PC-3 (cell line): Measurements from ENCODE around the gene OCA2. TPM values are rescaled to one million over a fixed set of nuclear protein-coding genes. Genes with fewer than 3 reads are reported as not detected.

Experiments used
- ATAC-seq: fragments of 200-7000 bp; cut with Tn5 transposase; 2 replicates; pipeline ENCODE4 v1.9.1; 2020; ENCODE audit warnings: mild to moderate bottlenecking, moderate library complexity
- BruUV-seq: library from RNA; stranded (reverse); fragments of 400-500 nt; replicated peaks from 2 replicates; lab custom pipeline; 2021; lab: Mats Ljungman, UMichigan
- CTCF ChIA-PET: fragments of 300-600 bp; sonication (Branson Sonifier 250); formaldehyde crosslinking; loops from one replicate; lab custom pipeline; 2022; ENCODE audit warnings: antibody characterized with exemption; lab: Charles Lee
- POLR2A ChIA-PET: fragments of 300-600 bp; sonication (Branson Sonifier 250); formaldehyde crosslinking; loops from one replicate; lab custom pipeline; 2022; ENCODE audit warnings: antibody characterized with exemption; ENCODE audit not compliant: unreplicated experiment; lab: Charles Lee
- DNase-seq: peaks from one replicate; pipeline ENCODE4 v3.0.0-alpha.2; 2015
- H2AFZ ChIP-seq: fragments of 300-600 bp; sonication (generic); 2 replicates; pipeline ENCODE4 v1.6.0; 2016; ENCODE audit warnings: antibody characterized with exemption, low read length
- H3F3A ChIP-seq: fragments of 300-600 bp; sonication (generic); one replicate; pipeline ENCODE4 v1.6.0; 2017; ENCODE audit warnings: antibody characterized with exemption, low read length, control low read depth, mild to moderate bottlenecking; ENCODE audit not compliant: unreplicated experiment
- H3K27ac ChIP-seq: fragments of 300-600 bp; sonication (generic); 2 replicates; pipeline ENCODE4 v1.5.1; 2016; ENCODE audit warnings: mild to moderate bottlenecking, low read length
- H3K27me3 ChIP-seq: fragments of 300-600 bp; sonication (generic); 2 replicates; pipeline ENCODE4 v1.6.1; 2016; ENCODE audit warnings: low read length, mixed read lengths
- H3K36me3 ChIP-seq: fragments of 300-600 bp; sonication (generic); 2 replicates; pipeline ENCODE4 v1.6.1; 2016; ENCODE audit warnings: low read depth, mixed run types, low read length, mixed read lengths
- H3K4me1 ChIP-seq: fragments of 300-600 bp; sonication (generic); 2 replicates; pipeline ENCODE4 v1.5.1; 2016; ENCODE audit warnings: low read length; ENCODE audit not compliant: insufficient read depth
- H3K4me2 ChIP-seq: fragments of 300-600 bp; sonication (generic); 2 replicates; pipeline ENCODE4 v1.6.0; 2016; ENCODE audit warnings: low read length
- H3K4me3 ChIP-seq: fragments of 300-600 bp; sonication (generic); 2 replicates; pipeline ENCODE4 v1.5.1; 2016; ENCODE audit warnings: mild to moderate bottlenecking, low read length, mixed read lengths
- H3K79me2 ChIP-seq: fragments of 300-600 bp; sonication (generic); 2 replicates; pipeline ENCODE4 v1.6.1; 2017; ENCODE audit warnings: low read length, mixed read lengths
- H3K9ac ChIP-seq: fragments of 300-600 bp; sonication (generic); 2 replicates; pipeline ENCODE4 v1.6.0; 2016; ENCODE audit warnings: mild to moderate bottlenecking, low read length
- H3K9me2 ChIP-seq: fragments of 300-600 bp; sonication (generic); replicated peaks from 2 replicates; pipeline ENCODE4 v1.6.1; 2016; ENCODE audit warnings: mixed run types, low read length, mixed read lengths
- H3K9me3 ChIP-seq: fragments of 300-600 bp; sonication (generic); 2 replicates; pipeline ENCODE4 v1.6.1; 2016; ENCODE audit warnings: low read length, mixed read lengths
- H4K20me1 ChIP-seq: fragments of 300-600 bp; sonication (generic); 2 replicates; pipeline ENCODE4 v1.6.1; 2016; ENCODE audit warnings: low read length, mixed read lengths
- EZH2 ChIP-seq: fragments of 300-600 bp; sonication (generic); IDR thresholded peaks from one replicate; pipeline ENCODE4 v1.6.1; 2017; ENCODE audit warnings: antibody characterized with exemption, mild to moderate bottlenecking, low read length; ENCODE audit not compliant: unreplicated experiment
- EZH2phosphoT487 ChIP-seq: fragments of 300-600 bp; sonication (generic); IDR thresholded peaks from 2 replicates; pipeline ENCODE4 v1.6.1; 2018; ENCODE audit warnings: mild to moderate bottlenecking, antibody characterized with exemption, low read length, borderline replicate concordance
- intact Hi-C: fragments of 100-400 bp; cut with micrococcal nuclease; formaldehyde crosslinking; loops from 2 replicates; pipeline ENCODE4 v1.9.0; 2023
- total RNA-seq: library from RNA; depleted of rRNA; stranded (reverse); fragments of >200 nt; gene quantifications from 2 replicates; pipeline ENCODE4 v1.2.3, GENCODE V29; 2014
- TF ChIP-seq, protein P1 (sequence below): fragments of 300-600 bp; sonication (generic); conservative IDR thresholded peaks from 2 replicates; pipeline ENCODE4 v1.5.1; 2017; ENCODE audit warnings: antibody characterized with exemption, low read depth, mild to moderate bottlenecking, low read length

Gene OCA2
- total RNA-seq, 1 experiment from 2014 or later = not detected

DNA sequence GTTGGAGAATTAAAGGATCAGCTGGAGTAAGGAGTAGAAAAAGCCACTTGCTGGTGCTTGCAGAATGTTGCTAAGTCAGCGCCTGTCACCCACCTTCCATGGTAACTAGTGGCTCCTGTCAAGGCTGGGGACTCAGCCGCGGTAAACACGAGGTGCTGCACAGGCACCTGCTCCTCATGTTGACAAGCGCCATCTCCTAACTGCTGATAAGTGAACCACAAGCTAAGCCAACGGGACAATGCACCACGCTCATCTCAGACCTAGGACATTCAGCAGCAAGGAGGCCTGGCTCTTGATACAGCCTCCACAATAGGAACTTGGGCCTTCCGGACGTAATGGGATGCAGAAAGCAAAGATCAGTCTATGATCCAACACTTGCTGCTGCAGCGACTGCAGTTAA, 264.4 kb downstream of the OCA2 start:
- 0 out of 2 replicates have a peak, but pooled peaks cover 3% of the 10 kb centered on the region for H3K9me3 ChIP-seq
- no peaks in the 10 kb centered on the region for H3K9me2 ChIP-seq
- H3F3A ChIP-seq = no peaks in the 10 kb centered on the region
- intact Hi-C loops = no loop called here
- H2AFZ ChIP-seq = no peak overlapping the region
- H3K27me3 ChIP-seq = no peaks in the 10 kb centered on the region
- H3K36me3 ChIP-seq = no peaks in the 10 kb centered on the region
- TF ChIP-seq EZH2 (no peak), EZH2phosphoT487 (no peak)
- TF ChIP-seq, protein P1, sequence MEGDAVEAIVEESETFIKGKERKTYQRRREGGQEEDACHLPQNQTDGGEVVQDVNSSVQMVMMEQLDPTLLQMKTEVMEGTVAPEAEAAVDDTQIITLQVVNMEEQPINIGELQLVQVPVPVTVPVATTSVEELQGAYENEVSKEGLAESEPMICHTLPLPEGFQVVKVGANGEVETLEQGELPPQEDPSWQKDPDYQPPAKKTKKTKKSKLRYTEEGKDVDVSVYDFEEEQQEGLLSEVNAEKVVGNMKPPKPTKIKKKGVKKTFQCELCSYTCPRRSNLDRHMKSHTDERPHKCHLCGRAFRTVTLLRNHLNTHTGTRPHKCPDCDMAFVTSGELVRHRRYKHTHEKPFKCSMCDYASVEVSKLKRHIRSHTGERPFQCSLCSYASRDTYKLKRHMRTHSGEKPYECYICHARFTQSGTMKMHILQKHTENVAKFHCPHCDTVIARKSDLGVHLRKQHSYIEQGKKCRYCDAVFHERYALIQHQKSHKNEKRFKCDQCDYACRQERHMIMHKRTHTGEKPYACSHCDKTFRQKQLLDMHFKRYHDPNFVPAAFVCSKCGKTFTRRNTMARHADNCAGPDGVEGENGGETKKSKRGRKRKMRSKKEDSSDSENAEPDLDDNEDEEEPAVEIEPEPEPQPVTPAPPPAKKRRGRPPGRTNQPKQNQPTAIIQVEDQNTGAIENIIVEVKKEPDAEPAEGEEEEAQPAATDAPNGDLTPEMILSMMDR = no peak
- no peaks in the 10 kb centered on the region for H3K79me2 ChIP-seq
- BruUV-seq = no TSS peak
- no peak for DNase-seq
- no peaks in the 10 kb centered on the region for H4K20me1 ChIP-seq
- CTCF ChIA-PET = no interaction called here
- POLR2A ChIA-PET = no interaction called here
- H3K27ac ChIP-seq = no peak overlapping the region
- no peak overlapping the region for H3K4me3 ChIP-seq
- H3K9ac ChIP-seq = no peak overlapping the region
- no peak overlapping the region for H3K4me2 ChIP-seq
- H3K4me1 ChIP-seq = no peaks in the 10 kb centered on the region
- no peak for ATAC-seq

DNA sequence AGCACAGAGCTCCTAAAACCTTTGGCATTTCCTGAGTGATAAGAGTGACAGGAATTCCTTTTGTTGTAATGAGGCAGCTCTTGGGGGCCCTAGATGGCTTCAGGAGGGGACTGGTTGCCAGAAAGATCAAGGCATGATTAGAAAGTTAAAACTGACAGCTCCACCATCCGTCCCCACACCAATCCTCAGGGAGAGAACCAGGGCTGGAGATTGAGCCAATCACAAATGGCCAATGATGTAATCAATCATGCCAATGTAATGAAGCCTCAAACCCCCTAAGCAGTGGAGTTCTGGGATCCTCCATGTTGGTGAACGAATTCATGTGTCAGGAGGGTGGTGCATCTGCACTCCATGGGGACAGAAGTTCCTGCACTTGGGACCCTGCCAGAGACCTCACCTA, 265.1 kb downstream of the OCA2 start:
- TF ChIP-seq EZH2 (no peak), EZH2phosphoT487 (no peak)
- TF ChIP-seq, protein P1 = no peak
- Histone ChIP-seq H3K4me2 (no peak overlapping the region), H3K27me3 (no peaks in the 10 kb centered on the region), H3K36me3 (no peaks in the 10 kb centered on the region), H3K4me1 (no peaks in the 10 kb centered on the region), H3K9me2 (no peaks in the 10 kb centered on the region), H3K27ac (no peak overlapping the region), H2AFZ (no peak overlapping the region), H3K9me3 (0 out of 2 replicates have a peak, but pooled peaks cover 3% of the 10 kb centered on the region), H3K4me3 (no peak overlapping the region), H4K20me1 (no peaks in the 10 kb centered on the region), H3F3A (no peaks in the 10 kb centered on the region), H3K9ac (no peak overlapping the region), H3K79me2 (no peaks in the 10 kb centered on the region)
- ATAC-seq (no peak), DNase-seq (no peak)
- ChIA-PET POLR2A (no interaction called here), CTCF (no interaction called here)
- no TSS peak for BruUV-seq
- intact Hi-C loops = no loop called here

DNA sequence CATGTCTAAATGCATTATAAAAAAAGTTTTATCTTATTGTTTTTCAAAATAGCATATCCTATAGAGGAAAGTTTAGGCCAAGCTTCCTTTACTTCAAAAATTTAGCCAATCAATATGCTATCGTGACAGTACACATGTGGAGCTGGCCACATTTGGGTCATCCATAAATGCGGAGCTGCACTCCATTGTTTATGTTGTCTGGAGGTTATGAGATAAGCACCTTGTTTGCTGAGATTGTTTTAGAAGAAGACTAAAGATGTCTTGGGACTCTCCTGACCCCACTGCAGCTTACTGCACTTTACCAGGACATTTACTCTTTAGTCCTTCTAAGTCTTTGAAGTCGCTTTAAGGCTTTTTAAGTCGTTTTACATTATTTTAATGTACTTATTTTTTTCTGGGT, 265.9 kb downstream of the OCA2 start:
- Histone ChIP-seq H3K9me3 (0 out of 2 replicates have a peak, but pooled peaks cover 3% of the 10 kb centered on the region), H3K4me3 (no peak overlapping the region), H3K79me2 (no peaks in the 10 kb centered on the region), H3K4me2 (no peak overlapping the region), H4K20me1 (no peaks in the 10 kb centered on the region), H3K9me2 (no peaks in the 10 kb centered on the region), H3K9ac (no peak overlapping the region), H3K27ac (no peak overlapping the region), H3K4me1 (no peaks in the 10 kb centered on the region), H3K36me3 (no peaks in the 10 kb centered on the region), H3F3A (no peaks in the 10 kb centered on the region), H3K27me3 (no peaks in the 10 kb centered on the region), H2AFZ (no peak overlapping the region)
- intact Hi-C loops = no loop called here
- ATAC-seq = no peak
- BruUV-seq = no TSS peak
- TF ChIP-seq EZH2phosphoT487 (no peak), EZH2 (no peak)
- TF ChIP-seq, protein P1 = no peak
- no peak for DNase-seq
- POLR2A ChIA-PET = no interaction called here
- CTCF ChIA-PET = no interaction called here
